Retinal pigment epithelial cell (primary cell): ENCODE data around the gene MPC2.

Source experiments
- DNase-seq: peaks from one replicate; pipeline ENCODE4 v3.0.0-alpha.2; 2010; ENCODE audit warnings: low read depth
- H3K4me3 ChIP-seq: 2 replicates; pipeline ENCODE4 v1.5.1; 2011; ENCODE audit warnings: mild to moderate bottlenecking, low read length, control low read depth, moderate library complexity
- TF ChIP-seq, protein P1 (sequence below): conservative IDR thresholded peaks from 2 replicates; pipeline ENCODE4 v1.5.1; 2011; ENCODE audit warnings: low read depth, low read length, control low read depth, inconsistent platforms

The MPC2 gene

DNA sequence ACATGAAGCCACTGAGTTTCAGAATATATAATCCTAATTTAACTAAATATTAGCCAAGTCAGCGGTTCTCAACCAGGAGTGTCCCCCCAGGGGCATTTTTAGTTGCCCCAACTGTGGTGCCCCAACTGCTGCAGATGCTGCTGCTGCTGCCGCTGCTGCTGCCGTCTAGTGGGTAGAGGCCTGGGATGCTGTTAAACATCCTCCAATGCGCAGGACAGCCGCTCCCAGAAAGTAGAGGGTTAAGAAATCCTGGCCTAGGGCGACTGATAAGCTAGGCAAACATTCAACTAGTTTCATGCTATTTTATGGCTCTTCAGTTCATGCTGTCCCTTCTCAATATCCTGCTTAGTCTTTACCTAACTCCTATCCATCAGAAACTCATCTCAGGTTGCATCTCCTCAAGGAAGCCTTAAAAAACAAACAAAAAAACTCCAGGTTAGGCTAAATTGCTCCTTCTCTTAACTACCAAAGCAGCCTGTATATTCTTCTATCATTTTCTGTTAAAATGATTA, 10.3 kb downstream of the MPC2 start:
- no peak for DNase-seq
- H3K4me3 ChIP-seq, result no peak overlapping the region
- TF ChIP-seq, protein P1, sequence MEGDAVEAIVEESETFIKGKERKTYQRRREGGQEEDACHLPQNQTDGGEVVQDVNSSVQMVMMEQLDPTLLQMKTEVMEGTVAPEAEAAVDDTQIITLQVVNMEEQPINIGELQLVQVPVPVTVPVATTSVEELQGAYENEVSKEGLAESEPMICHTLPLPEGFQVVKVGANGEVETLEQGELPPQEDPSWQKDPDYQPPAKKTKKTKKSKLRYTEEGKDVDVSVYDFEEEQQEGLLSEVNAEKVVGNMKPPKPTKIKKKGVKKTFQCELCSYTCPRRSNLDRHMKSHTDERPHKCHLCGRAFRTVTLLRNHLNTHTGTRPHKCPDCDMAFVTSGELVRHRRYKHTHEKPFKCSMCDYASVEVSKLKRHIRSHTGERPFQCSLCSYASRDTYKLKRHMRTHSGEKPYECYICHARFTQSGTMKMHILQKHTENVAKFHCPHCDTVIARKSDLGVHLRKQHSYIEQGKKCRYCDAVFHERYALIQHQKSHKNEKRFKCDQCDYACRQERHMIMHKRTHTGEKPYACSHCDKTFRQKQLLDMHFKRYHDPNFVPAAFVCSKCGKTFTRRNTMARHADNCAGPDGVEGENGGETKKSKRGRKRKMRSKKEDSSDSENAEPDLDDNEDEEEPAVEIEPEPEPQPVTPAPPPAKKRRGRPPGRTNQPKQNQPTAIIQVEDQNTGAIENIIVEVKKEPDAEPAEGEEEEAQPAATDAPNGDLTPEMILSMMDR, result no peak

DNA sequence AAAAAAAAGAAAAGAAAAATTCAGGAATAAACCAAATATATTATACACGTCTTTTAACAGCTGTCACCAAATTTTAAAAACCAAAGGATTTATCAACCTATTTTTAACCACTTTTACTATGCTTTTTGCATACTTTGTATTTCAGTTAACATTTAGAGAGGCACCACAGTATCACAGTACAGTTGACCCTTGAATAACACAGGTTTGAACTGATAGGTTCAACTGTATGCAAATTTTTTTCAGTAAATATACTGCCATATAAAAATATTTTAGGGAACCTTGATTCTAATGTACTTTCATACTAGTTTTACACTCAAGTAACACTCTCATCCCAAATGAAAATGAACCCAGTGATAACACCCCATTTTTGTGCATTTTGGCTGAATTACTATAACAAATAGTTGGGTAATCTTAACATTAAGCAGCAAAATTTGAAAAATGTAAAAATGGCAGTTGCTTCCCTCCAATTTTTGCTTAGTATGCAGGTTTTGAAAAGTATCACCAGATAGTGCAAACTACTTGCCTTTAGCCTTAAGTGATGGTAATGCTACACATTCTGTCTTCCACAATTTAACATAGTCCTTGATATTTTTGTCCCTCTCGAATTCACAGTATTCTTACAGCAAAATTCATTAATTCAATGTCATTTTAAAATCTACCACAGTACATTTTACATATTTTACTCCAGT, 12.2 kb downstream of the MPC2 start:
- no peak overlapping the region for H3K4me3 ChIP-seq
- TF ChIP-seq, protein P1, result no peak
- no peak for DNase-seq

DNA sequence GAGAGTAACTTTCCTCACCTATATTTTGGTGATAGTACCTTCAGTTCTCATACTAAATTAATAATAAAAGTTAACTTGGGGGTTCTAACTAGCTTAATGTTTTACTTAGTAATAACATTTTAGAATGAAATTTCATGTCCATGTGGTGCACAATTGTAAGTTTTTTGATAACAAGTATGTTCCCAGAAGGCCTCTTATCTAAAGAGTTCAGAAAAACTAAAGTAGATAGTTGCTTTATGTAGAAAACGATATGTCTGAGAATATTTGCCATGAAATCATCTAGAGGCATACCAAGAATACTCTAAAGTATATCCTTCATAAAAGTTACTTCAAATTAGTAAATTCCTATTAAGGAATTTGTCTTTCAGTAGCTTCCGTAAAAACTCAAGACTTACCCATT, 12.8 kb downstream of the MPC2 start:
- TF ChIP-seq, protein P1, result no peak
- DNase-seq, result no peak
- H3K4me3 ChIP-seq, result no peak overlapping the region

DNA sequence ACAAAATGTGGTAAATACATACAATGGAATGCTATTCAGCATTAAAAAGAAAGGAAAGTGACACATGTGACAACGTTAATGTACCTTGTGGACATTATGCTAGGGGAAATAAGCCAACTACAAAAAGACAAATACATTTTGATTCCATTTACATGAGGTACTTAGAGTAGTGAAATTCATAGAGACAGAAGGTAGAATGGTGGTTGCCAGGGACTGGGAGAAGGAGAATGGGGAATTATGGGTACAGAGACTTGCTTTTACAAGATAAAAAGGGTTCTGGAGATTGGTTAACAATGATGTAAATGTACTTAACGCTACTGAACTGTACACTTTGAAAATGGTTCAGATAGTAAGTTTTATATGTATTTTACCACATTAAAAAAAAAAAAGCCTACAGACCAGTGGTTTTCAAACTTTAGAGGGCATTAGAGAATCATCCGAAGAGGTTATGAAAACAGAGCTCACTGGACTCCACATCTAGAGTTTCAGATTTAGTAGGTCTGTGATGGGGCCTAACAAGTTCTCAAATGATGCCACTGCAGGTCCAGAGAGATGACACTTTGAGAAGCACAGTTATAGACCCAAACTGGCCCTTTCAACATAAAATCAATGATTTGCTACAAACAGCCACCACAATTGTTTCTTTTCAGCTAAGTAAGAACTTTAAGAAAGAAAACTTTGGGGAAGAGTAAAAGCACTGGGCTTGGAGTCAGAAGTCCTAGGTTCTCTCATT, 13.4 kb downstream of the MPC2 start:
- DNase-seq, result no peak
- TF ChIP-seq, protein P1, result no peak
- H3K4me3 ChIP-seq, result no peak overlapping the region

DNA sequence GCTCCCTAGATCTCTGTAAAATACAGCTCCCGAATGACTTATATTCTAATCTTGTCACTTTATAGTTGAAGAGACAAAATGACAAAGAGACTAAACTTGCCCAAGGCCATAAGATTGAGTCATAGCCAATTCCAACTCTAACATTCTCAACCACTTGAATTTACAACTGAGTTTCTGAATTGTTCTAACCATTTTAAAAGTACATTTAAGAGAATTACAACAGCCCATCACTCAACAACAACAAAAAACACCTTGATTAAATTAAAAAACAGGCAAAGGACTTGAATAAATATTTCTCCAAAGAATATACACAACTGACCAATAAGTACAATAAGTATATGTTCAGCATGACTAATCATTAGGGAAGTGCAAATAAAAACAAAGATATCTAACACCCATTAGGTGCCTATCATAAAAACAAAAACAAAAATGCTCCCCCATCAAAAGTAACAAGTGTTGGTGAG, 14.2 kb downstream of the MPC2 start:
- DNase-seq, result no peak
- no peak overlapping the region for H3K4me3 ChIP-seq
- TF ChIP-seq, protein P1, result no peak

DNA sequence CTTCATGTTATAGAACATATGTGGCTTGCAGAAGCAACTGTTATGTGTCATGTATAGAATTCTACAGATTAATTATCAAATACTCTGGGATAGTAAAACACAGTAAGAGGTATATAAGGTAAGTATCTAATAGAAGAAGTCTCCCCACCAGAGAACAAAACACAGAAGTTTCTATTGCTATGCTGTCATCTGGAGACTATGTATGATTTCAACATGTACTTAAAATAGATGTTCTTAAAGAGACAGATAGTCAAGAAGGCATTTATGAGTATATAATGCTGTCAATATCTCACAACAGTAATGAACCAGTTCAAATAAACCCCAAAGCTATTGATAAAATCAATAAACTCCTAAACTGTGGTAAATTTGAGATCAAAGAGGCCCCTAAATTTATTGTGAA, 14.8 kb downstream of the MPC2 start:
- no peak for DNase-seq
- no peak overlapping the region for H3K4me3 ChIP-seq
- TF ChIP-seq, protein P1, result no peak
